HepG2 (cell line): ENCODE results near the gene NUP85. TPM values are rescaled to one million over a fixed set of nuclear protein-coding genes. Genes with fewer than 3 reads are reported as not detected.

Experiments used
- FOSL1 ChIP-seq: sonication (generic); formaldehyde crosslinking; IDR thresholded peaks from 2 replicates; pipeline ENCODE4 v1.9.0; 2021; ENCODE audit warnings: missing genetic modification reagents, borderline replicate concordance
- FOSL2 ChIP-seq: sonication (generic); formaldehyde crosslinking; IDR thresholded peaks from 2 replicates; pipeline ENCODE4 v1.4.0; 2020; ENCODE audit warnings: missing genetic modification reagents
- PPARG ChIP-seq: conservative IDR thresholded peaks from 2 replicates; pipeline ENCODE4 v1.6.1; 2016; ENCODE audit warnings: missing biosample characterization, missing genetic modification reagents
- SMYD3 ChIP-seq: sonication (generic); formaldehyde crosslinking; IDR thresholded peaks from 2 replicates; pipeline ENCODE4 v1.8.1; 2023; ENCODE audit warnings: mild to moderate bottlenecking, missing genetic modification reagents
- XBP1 ChIP-seq: sonication (generic); formaldehyde crosslinking; IDR thresholded peaks from 2 replicates; pipeline ENCODE4 v1.5.0; 2020; ENCODE audit warnings: missing genetic modification reagents
- ZNF546 ChIP-seq: sonication (generic); formaldehyde crosslinking; conservative IDR thresholded peaks from 2 replicates; pipeline ENCODE4 v1.8.1; 2023; ENCODE audit warnings: mild to moderate bottlenecking, missing genetic modification reagents
- polyA plus RNA-seq, 8 experiments: library from polyadenylated mRNA; depleted of rRNA in 3 of 8; stranded (reverse) in 7 of 8; unstranded in 1 of 8; fragments of >200 nt; fragmentation: Illumina TruSeq in 4 of 8; extraction: Trizol in 4 of 8; gene quantifications; 2 replicates each; pipeline versions ENCODE4 v1.2.1 to v1.2.3, GENCODE V29; 2011 to 2016; ENCODE audit warnings: low read depth in 4 of 8, missing spikeins in 1 of 8, mixed read lengths in 1 of 8; ENCODE audit not compliant: insufficient read depth in 1 of 8
- total RNA-seq, 5 experiments: library from RNA; depleted of rRNA; stranded (reverse); fragments of >200 nt; fragmentation: Illumina TruSeq; extraction: Trizol; gene quantifications; 2 replicates each; pipeline ENCODE4 v1.2.3, GENCODE V29; 2016; ENCODE audit warnings: low read depth in 1 of 5
- TF ChIP-seq, protein P1 (sequence below): sonication (generic); formaldehyde crosslinking; IDR thresholded peaks from 2 replicates; pipeline ENCODE4 v1.5.1; 2020; ENCODE audit warnings: mild to moderate bottlenecking, missing genetic modification reagents, borderline replicate concordance
- TF ChIP-seq, protein P2 (sequence below): sonication (generic); formaldehyde crosslinking; conservative IDR thresholded peaks from 2 replicates; pipeline ENCODE4 v1.8.1; 2023; ENCODE audit warnings: missing genetic modification reagents
- TF ChIP-seq, protein P3 (sequence below): sonication (generic); formaldehyde crosslinking; IDR thresholded peaks from 2 replicates; pipeline ENCODE4 v1.5.1; 2020; ENCODE audit warnings: mild to moderate bottlenecking, missing genetic modification reagents, borderline replicate concordance
- TF ChIP-seq, protein P4 (sequence below): sonication (generic); formaldehyde crosslinking; IDR thresholded peaks from 2 replicates; pipeline ENCODE4 v1.4.0; 2020; ENCODE audit warnings: missing genetic modification reagents
- TF ChIP-seq, protein P5 (sequence below): IDR thresholded peaks from 2 replicates; pipeline ENCODE4 v1.6.1; 2016; ENCODE audit warnings: missing compliant biosample characterization, missing genetic modification reagents, borderline replicate concordance
- TF ChIP-seq, protein P6 (sequence below): sonication (generic); formaldehyde crosslinking; IDR thresholded peaks from 2 replicates; pipeline ENCODE4 v1.4.0; 2020; ENCODE audit warnings: missing genetic modification reagents
- TF ChIP-seq, protein P7 (sequence below): IDR thresholded peaks from 2 replicates; pipeline ENCODE4 v1.6.1; 2016; ENCODE audit warnings: mild to moderate bottlenecking

Gene NUP85
- total and polyA plus RNA-seq, 2 of the 13 experiments (the other 11 are each of a cell fraction or from before 2014, with no cell fraction given): 89.1 to 124 TPM

DNA sequence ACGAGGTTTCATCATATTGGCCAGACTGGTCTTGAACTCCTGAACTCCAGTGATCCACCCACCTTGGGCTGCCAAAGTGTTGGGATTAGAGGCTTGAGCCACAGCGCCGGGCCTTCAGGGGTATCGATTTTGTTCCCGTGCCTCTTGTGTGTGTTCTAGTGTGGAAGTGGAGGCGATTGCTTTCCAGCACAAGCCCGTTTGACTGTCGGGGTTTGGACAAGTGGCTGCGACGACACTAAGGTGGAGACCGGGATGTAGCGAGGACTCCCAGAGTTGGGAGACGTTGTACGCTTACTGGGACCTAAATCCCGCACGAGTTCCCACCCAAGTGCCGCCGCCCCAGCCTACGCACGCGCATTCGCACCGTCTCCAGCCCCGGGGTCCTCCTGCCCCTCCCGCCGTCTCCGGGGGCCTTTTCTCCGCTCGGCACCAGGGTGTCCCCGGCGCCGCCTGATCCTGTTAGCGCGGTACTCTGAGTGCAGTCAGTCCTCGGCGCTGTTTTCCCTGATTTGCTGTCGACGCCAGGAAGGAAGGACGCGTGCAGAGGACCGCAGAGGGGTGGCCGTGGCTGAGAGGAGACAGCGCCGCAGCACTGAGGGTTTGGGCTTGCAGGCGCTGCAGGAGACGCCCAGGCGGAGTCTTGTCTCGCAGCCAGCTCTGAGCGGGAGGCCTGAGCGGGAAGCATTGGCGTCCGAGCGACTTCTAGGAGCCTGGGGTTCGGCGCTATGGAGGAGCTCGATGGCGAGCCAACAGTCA, at the start of gene NUP85 (continued):
- TF ChIP-seq, protein P1, sequence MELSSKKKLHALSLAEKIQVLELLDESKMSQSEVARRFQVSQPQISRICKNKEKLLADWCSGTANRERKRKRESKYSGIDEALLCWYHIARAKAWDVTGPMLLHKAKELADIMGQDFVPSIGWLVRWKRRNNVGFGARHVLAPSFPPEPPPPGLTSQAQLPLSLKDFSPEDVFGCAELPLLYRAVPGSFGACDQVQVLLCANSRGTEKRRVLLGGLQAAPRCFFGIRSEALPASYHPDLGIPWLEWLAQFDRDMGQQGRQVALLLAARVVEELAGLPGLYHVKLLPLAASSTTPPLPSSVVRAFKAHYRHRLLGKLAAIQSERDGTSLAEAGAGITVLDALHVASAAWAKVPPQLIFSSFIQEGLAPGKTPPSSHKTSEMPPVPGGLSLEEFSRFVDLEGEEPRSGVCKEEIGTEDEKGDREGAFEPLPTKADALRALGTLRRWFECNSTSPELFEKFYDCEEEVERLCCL (CRISPR knock-in tag): peak; percentile 89; the same call in 1 of the 2 replicates
- TF ChIP-seq ZNF546 (CRISPR knock-in tag) (peak; percentile 80; the same call in 1 of the 2 replicates), FOSL1 (CRISPR knock-in tag) (no peak), PPARG (CRISPR knock-in tag) (no peak; the same call in 1 of the 2 replicates), XBP1 (CRISPR knock-in tag) (no peak; the same call in none of the 2 replicates), SMYD3 (CRISPR knock-in tag) (no peak), FOSL2 (CRISPR knock-in tag) (no peak)
- TF ChIP-seq, protein P2, sequence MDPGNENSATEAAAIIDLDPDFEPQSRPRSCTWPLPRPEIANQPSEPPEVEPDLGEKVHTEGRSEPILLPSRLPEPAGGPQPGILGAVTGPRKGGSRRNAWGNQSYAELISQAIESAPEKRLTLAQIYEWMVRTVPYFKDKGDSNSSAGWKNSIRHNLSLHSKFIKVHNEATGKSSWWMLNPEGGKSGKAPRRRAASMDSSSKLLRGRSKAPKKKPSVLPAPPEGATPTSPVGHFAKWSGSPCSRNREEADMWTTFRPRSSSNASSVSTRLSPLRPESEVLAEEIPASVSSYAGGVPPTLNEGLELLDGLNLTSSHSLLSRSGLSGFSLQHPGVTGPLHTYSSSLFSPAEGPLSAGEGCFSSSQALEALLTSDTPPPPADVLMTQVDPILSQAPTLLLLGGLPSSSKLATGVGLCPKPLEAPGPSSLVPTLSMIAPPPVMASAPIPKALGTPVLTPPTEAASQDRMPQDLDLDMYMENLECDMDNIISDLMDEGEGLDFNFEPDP (CRISPR knock-in tag): no peak
- TF ChIP-seq, protein P3, sequence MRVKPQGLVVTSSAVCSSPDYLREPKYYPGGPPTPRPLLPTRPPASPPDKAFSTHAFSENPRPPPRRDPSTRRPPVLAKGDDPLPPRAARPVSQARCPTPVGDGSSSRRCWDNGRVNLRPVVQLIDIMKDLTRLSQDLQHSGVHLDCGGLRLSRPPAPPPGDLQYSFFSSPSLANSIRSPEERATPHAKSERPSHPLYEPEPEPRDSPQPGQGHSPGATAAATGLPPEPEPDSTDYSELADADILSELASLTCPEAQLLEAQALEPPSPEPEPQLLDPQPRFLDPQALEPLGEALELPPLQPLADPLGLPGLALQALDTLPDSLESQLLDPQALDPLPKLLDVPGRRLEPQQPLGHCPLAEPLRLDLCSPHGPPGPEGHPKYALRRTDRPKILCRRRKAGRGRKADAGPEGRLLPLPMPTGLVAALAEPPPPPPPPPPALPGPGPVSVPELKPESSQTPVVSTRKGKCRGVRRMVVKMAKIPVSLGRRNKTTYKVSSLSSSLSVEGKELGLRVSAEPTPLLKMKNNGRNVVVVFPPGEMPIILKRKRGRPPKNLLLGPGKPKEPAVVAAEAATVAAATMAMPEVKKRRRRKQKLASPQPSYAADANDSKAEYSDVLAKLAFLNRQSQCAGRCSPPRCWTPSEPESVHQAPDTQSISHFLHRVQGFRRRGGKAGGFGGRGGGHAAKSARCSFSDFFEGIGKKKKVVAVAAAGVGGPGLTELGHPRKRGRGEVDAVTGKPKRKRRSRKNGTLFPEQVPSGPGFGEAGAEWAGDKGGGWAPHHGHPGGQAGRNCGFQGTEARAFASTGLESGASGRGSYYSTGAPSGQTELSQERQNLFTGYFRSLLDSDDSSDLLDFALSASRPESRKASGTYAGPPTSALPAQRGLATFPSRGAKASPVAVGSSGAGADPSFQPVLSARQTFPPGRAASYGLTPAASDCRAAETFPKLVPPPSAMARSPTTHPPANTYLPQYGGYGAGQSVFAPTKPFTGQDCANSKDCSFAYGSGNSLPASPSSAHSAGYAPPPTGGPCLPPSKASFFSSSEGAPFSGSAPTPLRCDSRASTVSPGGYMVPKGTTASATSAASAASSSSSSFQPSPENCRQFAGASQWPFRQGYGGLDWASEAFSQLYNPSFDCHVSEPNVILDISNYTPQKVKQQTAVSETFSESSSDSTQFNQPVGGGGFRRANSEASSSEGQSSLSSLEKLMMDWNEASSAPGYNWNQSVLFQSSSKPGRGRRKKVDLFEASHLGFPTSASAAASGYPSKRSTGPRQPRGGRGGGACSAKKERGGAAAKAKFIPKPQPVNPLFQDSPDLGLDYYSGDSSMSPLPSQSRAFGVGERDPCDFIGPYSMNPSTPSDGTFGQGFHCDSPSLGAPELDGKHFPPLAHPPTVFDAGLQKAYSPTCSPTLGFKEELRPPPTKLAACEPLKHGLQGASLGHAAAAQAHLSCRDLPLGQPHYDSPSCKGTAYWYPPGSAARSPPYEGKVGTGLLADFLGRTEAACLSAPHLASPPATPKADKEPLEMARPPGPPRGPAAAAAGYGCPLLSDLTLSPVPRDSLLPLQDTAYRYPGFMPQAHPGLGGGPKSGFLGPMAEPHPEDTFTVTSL (CRISPR knock-in tag): peak; percentile 81
- TF ChIP-seq, protein P4, sequence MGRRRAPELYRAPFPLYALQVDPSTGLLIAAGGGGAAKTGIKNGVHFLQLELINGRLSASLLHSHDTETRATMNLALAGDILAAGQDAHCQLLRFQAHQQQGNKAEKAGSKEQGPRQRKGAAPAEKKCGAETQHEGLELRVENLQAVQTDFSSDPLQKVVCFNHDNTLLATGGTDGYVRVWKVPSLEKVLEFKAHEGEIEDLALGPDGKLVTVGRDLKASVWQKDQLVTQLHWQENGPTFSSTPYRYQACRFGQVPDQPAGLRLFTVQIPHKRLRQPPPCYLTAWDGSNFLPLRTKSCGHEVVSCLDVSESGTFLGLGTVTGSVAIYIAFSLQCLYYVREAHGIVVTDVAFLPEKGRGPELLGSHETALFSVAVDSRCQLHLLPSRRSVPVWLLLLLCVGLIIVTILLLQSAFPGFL (CRISPR knock-in tag): no peak
- TF ChIP-seq, protein P5, sequence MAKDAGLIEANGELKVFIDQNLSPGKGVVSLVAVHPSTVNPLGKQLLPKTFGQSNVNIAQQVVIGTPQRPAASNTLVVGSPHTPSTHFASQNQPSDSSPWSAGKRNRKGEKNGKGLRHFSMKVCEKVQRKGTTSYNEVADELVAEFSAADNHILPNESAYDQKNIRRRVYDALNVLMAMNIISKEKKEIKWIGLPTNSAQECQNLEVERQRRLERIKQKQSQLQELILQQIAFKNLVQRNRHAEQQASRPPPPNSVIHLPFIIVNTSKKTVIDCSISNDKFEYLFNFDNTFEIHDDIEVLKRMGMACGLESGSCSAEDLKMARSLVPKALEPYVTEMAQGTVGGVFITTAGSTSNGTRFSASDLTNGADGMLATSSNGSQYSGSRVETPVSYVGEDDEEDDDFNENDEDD (CRISPR knock-in tag): peak; percentile 95
- TF ChIP-seq, protein P6, sequence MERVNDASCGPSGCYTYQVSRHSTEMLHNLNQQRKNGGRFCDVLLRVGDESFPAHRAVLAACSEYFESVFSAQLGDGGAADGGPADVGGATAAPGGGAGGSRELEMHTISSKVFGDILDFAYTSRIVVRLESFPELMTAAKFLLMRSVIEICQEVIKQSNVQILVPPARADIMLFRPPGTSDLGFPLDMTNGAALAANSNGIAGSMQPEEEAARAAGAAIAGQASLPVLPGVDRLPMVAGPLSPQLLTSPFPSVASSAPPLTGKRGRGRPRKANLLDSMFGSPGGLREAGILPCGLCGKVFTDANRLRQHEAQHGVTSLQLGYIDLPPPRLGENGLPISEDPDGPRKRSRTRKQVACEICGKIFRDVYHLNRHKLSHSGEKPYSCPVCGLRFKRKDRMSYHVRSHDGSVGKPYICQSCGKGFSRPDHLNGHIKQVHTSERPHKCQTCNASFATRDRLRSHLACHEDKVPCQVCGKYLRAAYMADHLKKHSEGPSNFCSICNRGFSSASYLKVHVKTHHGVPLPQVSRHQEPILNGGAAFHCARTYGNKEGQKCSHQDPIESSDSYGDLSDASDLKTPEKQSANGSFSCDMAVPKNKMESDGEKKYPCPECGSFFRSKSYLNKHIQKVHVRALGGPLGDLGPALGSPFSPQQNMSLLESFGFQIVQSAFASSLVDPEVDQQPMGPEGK (CRISPR knock-in tag): peak; percentile 17
- TF ChIP-seq, protein P7, sequence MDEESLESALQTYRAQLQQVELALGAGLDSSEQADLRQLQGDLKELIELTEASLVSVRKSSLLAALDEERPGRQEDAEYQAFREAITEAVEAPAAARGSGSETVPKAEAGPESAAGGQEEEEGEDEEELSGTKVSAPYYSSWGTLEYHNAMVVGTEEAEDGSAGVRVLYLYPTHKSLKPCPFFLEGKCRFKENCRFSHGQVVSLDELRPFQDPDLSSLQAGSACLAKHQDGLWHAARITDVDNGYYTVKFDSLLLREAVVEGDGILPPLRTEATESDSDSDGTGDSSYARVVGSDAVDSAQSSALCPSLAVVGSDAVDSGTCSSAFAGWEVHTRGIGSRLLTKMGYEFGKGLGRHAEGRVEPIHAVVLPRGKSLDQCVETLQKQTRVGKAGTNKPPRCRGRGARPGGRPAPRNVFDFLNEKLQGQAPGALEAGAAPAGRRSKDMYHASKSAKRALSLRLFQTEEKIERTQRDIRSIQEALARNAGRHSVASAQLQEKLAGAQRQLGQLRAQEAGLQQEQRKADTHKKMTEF: peak; percentile 96
